ENCODE data around the gene KIAA0753.
"Not testable (repeated sequence)": the region's sequence is repeated elsewhere in the genome, so short reads cannot be mapped to it uniquely, and the experiment has no call there.

DNA sequence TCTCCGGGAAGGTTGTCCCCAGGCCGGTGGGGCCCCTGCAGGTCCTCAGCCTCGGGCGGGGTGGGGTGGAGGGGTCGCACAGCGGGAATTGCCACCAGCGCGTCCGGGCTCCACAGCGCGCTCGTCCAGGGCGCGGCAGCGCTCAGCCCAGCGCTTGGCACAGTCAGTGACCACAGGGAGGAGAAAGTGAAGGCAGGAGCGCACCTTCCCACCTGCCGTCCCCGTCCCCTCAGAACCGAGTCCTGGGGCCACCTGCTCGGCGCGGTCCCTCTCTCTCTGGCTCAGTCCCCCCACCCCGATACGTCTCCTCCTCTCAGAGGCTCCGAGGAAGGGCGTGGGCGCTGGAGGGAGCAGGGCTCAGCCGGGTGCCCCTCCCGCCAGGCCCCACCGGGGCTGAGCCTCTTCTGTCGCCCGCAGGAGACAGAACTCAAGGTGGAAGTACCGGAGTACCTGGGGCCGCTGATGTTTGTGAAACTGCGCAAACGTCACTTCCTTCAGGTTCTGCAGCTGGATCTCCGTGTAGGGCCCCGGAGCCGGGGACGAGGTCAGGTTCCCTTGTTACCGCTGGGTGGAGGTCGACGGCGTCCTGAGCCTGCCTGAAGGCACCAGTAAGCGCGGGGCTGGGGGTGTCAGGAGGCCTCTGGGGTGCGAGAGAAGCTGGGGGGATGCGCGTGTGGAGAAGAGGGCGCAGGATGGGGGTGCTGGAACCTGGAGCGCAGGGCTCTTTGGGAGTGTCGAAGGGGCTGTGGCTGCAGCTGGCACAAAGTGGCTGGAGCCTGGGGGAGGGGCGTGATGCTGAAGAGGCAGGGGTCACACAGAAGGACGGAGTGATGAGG lies 16.5 kb upstream of the KIAA0753 start:
- TF ChIP-seq POLR2AphosphoS5, POLR2A (IDR thresholded peaks at IDR 0.05; ENCODE audit: low read depth, low read length): not testable (repeated sequence)

Data from GM12891 (cell line).